SIG-M5 treated with dmso at 0.1 percent for 504 hours (cell line): ENCODE results near the gene IGFBP4.

ENCODE experiments used
- DNase-seq: peaks from one replicate; lab custom pipeline; 2025; ENCODE audit not compliant: unreplicated experiment; lab: John Stamatoyannopoulos, UW

IGFBP4 gene

DNA sequence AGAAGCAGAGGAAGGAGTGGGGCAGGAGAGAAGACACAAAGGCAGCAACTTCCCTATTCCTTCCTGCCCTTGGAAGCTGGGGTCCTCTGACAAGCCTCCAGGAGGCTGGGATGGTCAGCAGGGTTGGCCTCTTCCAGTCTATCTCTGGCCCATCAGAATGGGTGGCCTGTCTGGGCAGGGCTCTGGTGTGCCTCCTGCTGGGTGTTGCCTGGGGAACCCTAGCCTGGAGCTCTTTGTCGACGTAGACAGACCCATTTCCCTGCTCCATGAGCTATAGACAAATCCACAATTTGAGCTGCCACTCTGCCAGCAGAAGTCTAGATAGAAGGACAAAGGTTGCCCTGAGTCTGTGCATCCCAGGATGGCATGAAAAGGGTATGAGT is 11.4 kb downstream of the IGFBP4 start:
- DNase-seq, result no peak

DNA sequence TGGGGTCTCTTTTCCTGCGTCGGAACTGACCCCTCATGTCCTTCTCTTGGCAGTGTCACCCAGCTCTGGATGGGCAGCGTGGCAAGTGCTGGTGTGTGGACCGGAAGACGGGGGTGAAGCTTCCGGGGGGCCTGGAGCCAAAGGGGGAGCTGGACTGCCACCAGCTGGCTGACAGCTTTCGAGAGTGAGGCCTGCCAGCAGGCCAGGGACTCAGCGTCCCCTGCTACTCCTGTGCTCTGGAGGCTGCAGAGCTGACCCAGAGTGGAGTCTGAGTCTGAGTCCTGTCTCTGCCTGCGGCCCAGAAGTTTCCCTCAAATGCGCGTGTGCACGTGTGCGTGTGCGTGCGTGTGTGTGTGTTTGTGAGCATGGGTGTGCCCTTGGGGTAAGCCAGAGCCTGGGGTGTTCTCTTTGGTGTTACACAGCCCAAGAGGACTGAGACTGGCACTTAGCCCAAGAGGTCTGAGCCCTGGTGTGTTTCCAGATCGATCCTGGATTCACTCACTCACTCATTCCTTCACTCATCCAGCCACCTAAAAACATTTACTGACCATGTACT is 13.2 kb downstream of the IGFBP4 start:
- no peak for DNase-seq

DNA sequence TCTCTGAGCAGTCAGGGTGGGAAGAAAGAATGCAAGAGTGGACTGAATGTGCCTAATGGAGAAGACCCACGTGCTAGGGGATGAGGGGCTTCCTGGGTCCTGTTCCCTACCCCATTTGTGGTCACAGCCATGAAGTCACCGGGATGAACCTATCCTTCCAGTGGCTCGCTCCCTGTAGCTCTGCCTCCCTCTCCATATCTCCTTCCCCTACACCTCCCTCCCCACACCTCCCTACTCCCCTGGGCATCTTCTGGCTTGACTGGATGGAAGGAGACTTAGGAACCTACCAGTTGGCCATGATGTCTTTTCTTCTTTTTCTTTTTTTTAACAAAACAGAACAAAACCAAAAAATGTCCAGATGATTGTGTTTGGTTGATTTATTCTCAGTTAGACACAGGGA is 14.1 kb downstream of the IGFBP4 start:
- DNase-seq, result no peak

DNA sequence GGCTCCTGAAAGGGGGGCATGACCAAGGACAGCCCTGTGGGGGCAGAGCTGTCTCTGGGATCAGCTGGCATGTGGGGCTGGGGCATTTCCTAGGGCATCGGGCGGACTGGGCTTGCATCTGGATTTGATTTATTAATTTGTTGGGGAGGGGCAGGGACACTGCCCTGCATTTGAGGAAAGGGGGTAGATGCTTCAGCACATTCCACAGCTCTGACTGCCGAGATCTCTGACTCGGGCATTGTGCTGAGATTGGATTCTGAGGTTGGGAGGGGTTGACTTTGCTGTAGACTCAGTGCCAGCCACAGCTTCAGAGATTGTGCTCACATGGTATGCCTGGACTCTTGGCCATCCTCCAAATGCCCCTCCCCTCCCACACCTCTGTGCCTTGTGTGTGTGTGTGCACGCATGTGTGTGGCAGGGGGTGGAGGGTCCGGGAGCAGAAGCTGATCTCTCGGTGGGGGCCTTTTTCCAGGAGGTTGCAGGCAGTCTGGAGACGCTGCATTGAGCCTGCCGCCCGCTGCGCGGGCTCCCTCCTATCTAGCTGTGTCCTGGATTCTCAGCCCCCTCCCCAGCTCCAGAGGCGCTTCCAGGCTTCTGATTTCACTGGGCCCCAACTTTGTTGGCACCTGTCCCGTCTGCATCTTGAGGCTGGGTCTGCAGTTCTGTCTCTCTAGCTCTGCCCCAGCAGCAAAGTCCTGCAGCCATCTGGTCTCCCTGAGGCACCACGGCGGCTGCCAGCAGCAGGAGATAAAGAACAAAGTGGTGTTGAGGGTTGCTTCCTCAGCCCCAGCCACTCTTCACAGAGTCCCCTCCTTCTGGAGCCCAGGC is 14.9 kb downstream of the IGFBP4 start:
- no peak for DNase-seq

DNA sequence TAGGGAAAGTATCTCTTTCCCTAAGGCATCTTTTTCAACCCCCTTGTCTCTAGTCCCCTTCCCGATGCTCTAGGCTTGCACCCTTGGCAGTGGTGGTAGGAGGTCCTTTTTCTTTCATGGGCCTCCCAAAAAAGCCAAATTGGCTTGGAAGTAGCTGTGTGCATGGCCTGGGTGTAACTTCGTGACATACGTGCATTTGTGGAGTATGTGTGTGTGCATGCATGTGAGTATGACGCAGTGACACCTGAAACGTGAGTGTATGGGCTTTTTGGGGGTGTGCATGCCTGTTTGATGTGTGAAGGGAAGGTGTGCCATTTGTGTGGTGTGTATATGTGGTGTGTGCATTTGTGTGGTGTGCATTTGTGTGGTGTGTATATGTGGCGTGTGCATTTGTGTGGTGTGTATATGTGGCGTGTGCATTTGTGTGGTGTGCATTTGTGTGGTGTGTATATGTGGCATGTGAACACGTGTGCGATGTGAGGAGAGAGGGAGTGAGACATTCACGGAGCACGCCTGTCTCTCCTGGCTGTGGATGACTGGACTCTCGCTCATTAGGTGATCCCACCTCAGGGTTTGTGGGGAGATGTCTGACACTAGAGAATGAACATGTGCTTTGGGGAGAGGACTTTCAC is 15.7 kb downstream of the IGFBP4 start:
- DNase-seq, result no peak

DNA sequence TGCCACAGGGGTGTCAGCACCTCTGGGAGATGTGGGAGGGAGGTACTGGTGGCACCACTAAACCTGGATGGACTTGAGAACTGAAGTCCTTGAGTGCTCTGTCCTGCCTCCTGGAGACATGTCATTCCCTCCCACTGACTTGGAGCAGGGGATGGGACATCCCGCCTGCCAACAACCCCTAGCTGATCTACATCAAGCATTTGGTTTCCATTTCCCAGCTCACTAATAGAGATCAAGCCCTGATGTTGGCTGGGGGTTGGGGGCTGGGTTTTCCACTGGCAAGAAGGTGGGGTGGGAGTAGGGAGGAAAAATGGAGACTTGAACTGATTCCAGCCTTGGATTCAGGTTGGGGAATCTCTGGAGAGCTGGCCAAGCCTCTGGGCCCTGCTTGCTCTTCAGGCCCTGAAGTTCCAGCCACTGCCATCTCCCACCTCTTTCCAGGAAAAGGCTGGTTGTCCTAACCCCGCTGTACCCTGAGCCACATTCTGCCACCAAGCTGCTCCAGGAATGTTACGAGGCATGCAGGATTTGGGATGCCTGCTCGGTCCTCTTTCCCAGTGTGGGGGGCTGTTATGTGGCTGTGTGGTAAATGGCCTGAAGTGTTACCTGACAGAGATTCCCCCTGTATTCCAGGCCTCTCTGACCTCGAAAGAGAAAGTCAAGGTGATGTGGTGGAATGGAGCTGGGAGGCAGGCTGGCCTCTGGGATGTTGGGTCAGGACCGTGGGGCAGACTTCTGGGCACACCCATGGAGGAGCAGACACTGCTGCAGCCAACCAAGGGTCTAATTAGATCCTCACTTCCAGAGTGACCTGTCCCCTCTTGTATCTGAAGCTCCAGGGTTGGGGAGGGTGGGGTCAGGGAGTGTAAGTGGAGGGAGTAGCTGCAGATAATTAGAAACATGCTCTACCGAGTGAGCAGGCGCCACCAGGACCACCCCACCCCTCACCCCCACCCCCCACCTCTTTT is 16.7 kb downstream of the IGFBP4 start:
- DNase-seq, result no peak

DNA sequence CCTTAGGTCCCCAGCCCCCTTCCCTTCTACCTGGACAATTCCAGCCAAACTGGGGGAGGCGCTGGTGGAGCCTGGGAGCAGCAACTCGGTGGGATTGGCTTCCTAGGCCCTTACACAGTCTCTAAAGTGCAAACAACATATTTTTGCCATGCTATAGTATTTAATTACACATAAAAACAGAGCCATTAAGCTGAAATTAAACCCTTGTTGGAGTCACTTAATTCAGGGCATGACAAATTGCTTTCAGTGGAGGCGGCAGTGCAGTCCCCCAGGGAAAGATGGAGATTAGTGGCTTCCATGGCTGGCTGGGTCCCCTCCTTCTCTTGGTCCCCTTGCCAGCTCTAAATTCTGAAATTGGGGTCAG is 17.3 kb downstream of the IGFBP4 start:
- no peak for DNase-seq

DNA sequence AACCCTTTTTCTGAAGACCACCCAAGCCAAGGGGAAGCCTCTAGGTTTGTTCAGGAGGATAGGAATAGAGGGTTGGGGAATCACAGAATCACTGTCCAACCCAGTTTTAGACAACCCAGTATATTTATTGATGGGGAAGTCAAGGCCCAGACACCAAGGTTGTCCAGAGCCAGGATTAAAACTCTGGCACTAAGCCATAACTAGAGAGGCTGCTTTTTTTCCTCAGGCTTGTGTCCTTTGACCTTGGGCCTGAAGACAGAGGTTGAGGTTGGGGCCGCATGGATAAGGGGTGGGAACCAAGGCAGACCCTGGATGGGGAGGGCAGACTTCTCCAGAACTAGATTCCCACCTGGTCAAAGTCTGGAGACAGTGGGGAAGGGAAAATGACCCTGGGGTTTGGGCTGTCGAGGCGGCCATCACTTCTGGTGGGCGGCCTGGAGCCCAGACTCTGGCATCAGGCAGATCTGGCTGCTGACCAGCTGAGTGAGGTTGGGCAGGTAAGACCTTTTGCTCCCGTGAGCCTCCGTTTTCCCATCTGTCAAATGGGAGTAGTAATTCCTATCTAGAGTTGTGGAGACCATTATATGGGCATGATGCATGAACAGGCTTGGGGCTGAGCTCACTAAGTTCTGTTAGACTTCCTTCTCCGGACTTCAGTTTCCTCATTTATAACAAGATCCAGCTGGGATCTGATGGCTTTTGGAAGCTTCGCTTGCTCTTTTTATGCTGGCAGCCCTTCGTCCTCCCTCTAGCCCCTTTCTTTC is 17.9 kb downstream of the IGFBP4 start:
- no peak for DNase-seq

DNA sequence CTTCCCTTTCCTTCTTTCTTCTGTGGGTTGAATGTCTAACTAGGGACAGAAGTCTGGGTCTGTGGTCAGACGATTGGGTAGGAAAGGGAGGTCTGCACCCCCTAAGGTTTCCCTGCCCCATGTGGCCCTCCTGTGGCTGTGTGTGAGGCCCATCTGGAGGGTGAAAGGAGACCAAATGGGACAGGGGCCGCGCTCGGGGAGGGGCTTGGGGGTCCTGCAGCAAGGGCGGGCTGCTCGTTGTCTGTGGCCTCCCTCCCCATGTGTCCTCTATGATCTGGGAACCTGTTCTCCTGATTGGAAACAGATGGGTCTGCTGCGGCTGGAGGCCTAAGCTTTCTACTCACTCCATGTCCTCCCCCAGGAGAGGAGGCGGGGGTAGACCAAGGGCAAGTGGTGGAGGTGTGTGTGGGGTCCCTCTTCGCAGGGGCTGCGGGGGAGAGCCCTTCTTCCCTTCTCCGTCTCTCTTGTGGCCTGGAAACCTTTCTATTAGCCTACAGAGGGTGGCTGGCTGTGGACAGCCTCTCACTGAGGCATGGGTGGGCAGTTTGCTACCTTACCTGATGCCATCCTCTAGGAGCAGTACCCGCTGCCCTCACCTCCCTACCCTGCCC is 18.6 kb downstream of the IGFBP4 start:
- DNase-seq, result no peak

DNA sequence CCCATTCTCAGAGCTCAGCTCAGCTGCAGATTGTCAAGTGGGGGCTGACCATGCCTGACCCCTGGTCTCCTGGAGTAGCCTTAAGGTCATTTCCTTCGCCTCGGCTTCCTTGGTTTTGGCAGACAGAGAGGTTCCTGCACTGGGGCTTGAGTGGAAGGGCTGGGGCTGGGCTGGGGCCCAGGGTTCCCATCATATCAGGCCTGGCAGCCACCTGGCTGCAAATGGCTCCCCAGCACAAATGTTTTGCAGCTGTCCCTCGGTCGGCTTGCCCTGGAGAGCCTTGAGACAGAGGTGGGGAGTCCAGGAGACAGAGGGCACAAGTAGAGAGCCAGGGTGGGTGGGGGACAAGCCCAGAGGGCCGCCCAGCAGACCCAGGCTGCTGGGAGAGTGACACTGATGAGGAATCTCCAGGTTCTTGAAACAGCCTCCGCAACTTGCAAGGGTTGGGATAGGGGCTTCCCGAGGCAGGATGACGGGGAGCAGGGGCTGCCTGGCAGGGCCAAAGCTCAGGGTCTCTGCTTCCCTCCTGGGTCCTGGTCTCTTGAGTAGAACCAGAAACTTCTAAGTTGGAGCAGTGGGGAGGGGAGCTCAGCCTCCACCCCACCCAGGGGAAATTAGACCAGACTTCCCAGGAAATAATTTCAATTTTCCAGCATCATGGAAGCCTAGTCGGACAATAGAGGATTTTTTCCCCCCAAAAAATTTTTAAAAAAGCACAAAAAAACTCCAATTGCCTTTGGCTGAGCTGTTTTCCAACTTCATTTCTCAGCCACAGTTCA is 19.3 kb downstream of the IGFBP4 start:
- no peak for DNase-seq

DNA sequence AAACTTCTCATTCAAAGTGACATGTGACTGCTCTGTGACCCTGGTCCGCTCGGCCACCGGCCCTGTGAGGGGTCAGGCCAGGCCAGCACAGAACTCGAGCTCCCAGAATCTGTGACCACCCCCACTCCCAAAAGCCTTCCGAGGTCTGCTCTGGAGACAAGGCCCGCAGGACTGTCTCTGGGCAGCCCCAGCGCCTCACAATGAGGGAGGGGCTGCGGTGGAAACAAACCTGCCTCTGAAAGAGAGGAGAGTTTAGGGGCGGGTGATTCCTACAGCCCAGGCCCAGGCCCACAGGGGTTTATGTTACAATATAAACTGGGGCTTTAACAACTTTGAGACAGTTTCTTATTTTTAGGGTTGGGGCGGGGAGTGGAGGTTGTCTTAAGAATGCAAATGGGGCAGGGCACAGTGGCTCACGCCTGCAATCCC is 19.9 kb downstream of the IGFBP4 start:
- DNase-seq, result no peak

DNA sequence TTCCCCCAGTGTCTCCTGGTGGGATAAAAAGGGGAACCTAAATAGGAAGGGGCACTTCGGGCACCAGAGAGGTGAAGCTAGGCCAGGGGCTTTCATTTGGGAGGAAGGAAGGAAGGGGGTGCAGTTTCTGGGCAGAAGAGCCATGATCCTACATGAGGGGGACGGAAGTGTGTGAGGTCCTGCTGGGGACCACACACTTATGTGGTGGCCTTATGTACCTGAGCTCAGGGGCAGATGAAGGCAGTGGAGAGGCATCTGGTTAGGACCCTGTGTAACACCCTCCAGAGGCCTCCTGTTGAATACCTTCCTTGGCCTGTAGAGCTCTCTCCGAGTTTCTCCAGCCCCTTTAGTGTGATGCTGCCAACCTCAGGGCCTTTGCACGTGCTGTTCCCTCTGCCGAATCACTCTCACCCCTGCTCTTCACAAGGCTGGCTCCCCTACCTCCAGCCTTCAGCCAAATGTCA is 21.2 kb downstream of the IGFBP4 start:
- DNase-seq, result no peak

DNA sequence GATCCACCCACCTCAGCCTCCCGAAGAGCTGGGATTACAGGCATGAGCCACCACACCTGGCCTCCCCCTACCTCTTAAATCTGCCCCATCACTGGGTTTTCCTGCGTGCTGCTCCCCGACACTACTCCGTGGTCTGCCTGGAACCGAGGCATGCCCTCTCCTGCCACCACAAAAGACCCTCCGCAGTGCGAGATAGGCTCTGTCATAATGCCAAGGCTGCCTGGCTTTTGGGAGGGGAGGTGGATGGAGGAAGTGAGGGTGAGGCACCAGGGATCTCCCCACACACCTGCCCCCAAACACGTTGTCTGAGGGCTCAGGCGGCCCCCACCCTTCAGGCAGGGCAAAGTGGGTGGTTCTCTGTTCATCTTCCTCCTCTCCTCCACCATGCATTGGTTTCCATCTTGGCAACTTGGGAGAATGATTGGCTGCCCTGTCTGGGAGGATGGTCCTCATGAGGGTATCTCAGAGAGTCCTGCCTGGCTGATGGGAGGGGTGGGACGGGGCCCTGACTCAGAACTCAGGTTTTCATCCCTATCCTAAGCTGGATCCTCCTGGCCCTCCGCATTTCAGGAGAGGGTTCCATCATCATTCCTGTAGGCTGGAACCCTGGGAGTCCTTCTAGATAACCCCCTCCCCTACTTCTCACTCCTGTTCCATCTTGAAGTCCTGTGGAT is 23.2 kb downstream of the IGFBP4 start:
- no peak for DNase-seq

DNA sequence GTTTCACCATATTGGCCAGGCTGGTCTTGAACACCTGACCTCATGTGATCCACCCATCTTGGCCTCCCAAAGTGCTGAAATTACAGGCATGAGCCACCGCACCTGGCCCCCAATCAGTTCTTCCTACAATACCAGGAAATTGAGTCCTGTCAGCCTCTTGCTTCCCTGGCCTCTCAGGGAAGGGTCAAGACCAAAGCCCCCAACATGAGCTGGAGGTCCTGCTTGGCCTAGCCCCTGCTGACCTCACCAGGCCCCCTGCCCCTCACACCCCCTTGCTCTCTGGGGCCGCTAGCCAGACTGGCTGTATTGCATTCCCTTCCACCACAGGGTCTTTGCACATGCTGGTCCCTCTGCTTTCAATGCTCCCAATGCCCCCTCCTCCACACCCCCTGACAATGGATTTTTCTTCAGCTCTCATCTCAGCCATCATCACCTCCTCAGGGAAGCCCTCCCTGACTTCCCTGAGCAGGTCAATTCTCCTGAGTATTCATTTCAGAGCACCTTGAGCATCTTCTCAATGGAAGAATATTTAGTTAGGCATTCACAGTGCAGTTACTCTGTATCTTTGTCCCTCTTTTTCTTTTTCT is 24.1 kb downstream of the IGFBP4 start:
- no peak for DNase-seq

DNA sequence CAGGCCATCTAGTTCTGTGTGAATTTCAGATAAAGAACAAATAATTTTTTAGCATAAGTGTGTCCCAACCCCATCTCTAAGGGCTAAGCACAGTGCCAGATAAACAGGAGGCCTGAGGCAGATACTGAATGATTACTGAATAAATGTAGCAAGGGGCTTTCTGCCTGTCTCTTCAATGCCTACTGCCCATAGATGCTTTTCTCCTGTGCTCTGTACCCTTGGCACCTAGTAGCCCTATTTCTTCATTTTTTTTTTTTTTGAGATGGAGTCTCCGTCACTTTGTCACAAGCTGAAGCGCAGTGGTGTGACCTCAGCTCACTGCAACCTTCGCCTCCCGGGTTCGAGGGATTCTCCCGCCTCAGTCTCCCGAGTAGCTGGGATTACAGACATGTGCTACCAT is 25.3 kb downstream of the IGFBP4 start:
- DNase-seq, result no peak

DNA sequence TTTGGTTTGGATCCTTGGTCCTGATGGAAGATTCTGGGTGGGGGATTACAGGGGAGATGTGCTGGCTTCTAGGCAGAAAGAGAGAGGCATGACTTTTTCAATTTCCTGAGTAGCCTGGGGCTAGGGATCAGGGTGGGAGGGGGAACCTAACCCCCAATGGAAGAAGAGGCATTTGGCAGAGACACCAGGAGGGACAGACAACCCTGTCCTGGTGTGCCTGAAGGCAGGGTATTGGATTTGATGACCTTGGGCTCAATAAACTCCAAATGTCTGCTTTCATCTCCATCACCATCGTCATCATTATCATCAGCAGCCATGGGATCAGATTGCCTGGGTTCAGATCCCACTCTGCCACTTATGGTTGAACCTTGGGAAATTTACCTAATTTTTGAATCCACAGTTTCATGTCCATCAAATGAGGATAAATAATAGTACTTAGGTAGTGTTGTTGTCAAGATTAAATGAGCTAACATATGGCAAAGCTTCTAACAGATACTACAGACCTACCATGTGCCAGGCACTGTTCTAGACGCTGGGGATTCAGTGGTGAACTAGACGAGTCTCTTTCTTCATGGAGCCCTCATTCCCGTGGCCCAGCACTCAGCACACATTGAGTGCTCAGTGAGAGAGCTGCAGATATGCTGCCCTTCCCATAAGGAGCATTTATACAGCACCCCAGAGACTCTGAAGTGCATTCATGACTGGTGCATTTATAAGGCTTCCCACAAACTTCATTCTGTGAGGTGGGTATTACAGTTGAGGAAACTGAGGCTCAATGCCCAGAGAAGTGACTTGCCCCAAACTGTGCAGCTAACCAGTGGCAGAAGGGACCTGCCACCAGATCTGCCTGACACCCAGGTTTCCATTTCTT is 26.8 kb downstream of the IGFBP4 start:
- no peak for DNase-seq
